ENCODE measurements around the gene AAGAB. TPM values are rescaled to one million over a fixed set of nuclear protein-coding genes. Genes with fewer than 3 reads are reported as not detected.

AAGAB gene
- total RNA-seq, 1 experiment from 2014 or later: 56.5 TPM

DNA sequence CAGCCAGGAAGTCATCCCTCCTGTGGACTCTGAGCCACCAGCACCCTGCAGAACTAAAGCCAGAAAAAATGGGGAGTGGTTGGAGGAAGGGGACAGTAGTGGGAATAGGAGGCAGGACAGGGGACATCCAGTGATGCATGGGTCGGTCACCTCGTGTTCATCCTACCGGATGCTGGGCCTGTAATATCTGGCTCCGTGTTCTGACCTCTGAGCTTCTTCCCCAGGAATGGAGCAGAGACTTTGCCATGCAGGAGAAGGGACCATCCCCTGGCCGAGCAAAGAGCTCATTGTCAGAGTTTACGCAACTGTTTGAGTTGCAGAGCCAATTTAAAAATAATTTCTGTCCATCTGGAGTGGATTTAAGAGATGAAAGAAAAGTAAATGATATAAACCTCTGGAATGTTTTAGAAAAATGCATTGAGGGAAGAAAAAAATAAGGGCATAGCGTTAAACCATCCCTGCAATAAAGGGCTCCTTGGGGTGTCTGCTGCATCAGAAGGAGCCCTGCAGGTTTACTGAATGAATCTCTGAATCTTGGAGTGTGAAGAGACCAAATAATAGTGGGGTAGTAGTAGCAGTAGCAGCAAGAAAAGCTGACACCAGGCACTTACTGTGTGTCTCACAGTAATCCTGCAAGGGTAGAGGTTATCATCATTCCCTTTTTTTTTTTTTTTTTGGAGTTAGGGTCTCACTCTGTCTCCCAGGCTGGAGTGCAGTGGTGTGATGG lies 70.9 kb downstream of the AAGAB start:
- Histone ChIP-seq H3K27ac (no peak overlapping the region), H3K4me3 (no peak overlapping the region), H3K4me2 (no peak overlapping the region), H4K20me1 (ENCODE audit: insufficient read depth) (no peaks in the 10 kb centered on the region), H3K9me2 (ENCODE audit: insufficient read depth) (no peaks in the 10 kb centered on the region), H2AFZ (no peak overlapping the region), H3K4me1 (replicated peaks; ENCODE audit: insufficient read depth) (peaks cover 9% of the 10 kb centered on the region; the same call in 1 of the 2 replicates), H3K79me2 (ENCODE audit: low read depth) (peaks cover 23% of the 10 kb centered on the region), H3K9me3 (ENCODE audit: insufficient read depth, low read depth) (no peaks in the 10 kb centered on the region), H3F3A (ENCODE audit: insufficient read depth, low read depth) (peaks cover 23% of the 10 kb centered on the region), H3K27me3 (ENCODE audit: insufficient read depth, low read depth) (no peaks in the 10 kb centered on the region), H3K36me3 (ENCODE audit: low read depth) (peaks cover 34% of the 10 kb centered on the region)
- ChIA-PET CTCF (no interaction called here), POLR2A (ENCODE audit: unreplicated experiment) (no interaction called here)
- DNase-seq: no peak
- no peak for TF ChIP-seq EZH2 (IDR thresholded peaks at IDR 0.05; ENCODE audit: low read depth)
- TF ChIP-seq, protein P1, sequence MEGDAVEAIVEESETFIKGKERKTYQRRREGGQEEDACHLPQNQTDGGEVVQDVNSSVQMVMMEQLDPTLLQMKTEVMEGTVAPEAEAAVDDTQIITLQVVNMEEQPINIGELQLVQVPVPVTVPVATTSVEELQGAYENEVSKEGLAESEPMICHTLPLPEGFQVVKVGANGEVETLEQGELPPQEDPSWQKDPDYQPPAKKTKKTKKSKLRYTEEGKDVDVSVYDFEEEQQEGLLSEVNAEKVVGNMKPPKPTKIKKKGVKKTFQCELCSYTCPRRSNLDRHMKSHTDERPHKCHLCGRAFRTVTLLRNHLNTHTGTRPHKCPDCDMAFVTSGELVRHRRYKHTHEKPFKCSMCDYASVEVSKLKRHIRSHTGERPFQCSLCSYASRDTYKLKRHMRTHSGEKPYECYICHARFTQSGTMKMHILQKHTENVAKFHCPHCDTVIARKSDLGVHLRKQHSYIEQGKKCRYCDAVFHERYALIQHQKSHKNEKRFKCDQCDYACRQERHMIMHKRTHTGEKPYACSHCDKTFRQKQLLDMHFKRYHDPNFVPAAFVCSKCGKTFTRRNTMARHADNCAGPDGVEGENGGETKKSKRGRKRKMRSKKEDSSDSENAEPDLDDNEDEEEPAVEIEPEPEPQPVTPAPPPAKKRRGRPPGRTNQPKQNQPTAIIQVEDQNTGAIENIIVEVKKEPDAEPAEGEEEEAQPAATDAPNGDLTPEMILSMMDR (conservative IDR thresholded peaks at IDR 0.05): no peak
- intact Hi-C loops (cut with micrococcal nuclease; ENCODE audit: unreplicated experiment): no loop called here
- BruUV-seq (replicated peaks): no TSS peak

DNA sequence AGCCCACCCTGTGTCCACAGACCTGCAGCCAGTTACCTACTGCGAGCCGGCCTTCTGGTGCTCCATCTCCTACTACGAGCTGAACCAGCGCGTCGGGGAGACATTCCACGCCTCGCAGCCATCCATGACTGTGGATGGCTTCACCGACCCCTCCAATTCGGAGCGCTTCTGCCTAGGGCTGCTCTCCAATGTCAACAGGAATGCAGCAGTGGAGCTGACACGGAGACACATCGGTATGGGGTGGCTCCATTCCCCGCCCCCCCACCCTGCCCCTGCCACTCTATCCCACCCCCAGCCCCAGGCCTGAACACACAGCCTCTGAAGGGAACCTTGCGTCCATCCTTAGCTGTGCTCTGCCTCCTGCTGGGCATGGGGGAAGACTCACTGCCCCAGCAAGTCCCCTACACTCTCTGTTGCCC lies 73.2 kb downstream of the AAGAB start:
- Histone ChIP-seq H4K20me1 (ENCODE audit: insufficient read depth) (no peaks in the 10 kb centered on the region), H3K4me1 (replicated peaks; ENCODE audit: insufficient read depth) (peaks cover 24% of the 10 kb centered on the region), H3F3A (ENCODE audit: insufficient read depth, low read depth) (peaks cover 42% of the 10 kb centered on the region), H3K4me3 (no peak overlapping the region), H2AFZ (no peak overlapping the region), H3K27ac (no peak overlapping the region), H3K36me3 (ENCODE audit: low read depth) (peaks cover 21% of the 10 kb centered on the region), H3K27me3 (ENCODE audit: insufficient read depth, low read depth) (no peaks in the 10 kb centered on the region), H3K4me2 (no peak overlapping the region), H3K79me2 (ENCODE audit: low read depth) (peaks cover 41% of the 10 kb centered on the region), H3K9me2 (ENCODE audit: insufficient read depth) (no peaks in the 10 kb centered on the region), H3K9me3 (ENCODE audit: insufficient read depth, low read depth) (no peaks in the 10 kb centered on the region)
- DNase-seq: no peak
- TF ChIP-seq EZH2 (IDR thresholded peaks at IDR 0.05; ENCODE audit: low read depth): no peak
- TF ChIP-seq, protein P1 (conservative IDR thresholded peaks at IDR 0.05): no peak
- ChIA-PET POLR2A (ENCODE audit: unreplicated experiment) (no interaction called here), CTCF (no interaction called here)
- BruUV-seq (replicated peaks): no TSS peak
- intact Hi-C loops (cut with micrococcal nuclease; ENCODE audit: unreplicated experiment): no loop called here

DNA sequence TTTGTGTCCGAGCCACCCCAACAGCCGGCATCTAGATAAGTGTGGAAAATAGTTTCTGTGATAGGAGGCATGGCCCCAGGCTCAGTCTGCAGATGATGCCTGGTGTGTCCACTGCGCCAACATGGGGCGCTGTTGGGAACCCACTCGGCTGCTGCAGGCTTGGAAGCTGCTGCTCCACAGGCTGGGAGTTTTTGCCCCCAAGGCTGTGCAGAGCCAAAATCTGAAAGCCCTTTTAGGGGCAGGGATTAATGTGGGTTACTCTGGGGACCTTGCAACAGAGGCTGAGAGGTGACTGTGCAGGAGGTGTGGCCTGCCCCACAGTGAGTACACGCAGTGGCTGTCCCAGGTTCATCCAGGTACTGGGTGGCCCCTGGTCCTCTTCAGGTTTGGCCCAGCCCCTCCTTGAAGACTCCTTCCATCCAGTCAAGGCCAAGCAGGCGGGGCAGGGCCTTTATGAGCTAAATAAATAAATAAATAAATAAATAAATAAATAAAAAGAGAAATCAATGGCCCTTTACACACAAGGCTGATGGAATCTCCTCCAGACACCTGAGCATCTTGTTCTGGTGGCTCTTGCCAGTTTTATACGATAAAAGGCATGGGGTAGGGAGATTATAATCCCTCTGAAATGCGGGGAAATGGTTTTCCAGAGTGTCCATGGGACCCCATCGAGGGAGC lies 73.8 kb downstream of the AAGAB start:
- Histone ChIP-seq H2AFZ (no peak overlapping the region), H3K9me2 (ENCODE audit: insufficient read depth) (no peaks in the 10 kb centered on the region), H3K27ac (no peak overlapping the region), H3K36me3 (ENCODE audit: low read depth) (peaks cover 21% of the 10 kb centered on the region), H3K79me2 (ENCODE audit: low read depth) (peaks cover 46% of the 10 kb centered on the region), H3K4me1 (replicated peaks; ENCODE audit: insufficient read depth) (peaks cover 28% of the 10 kb centered on the region), H3K9me3 (ENCODE audit: insufficient read depth, low read depth) (no peaks in the 10 kb centered on the region), H3K27me3 (ENCODE audit: insufficient read depth, low read depth) (no peaks in the 10 kb centered on the region), H3K4me2 (no peak overlapping the region), H4K20me1 (ENCODE audit: insufficient read depth) (no peaks in the 10 kb centered on the region), H3K4me3 (no peak overlapping the region), H3F3A (ENCODE audit: insufficient read depth, low read depth) (peaks cover 47% of the 10 kb centered on the region)
- DNase-seq: no peak
- CTCF ChIA-PET: no interaction called here
- intact Hi-C loops (cut with micrococcal nuclease; ENCODE audit: unreplicated experiment): no loop called here
- TF ChIP-seq, protein P1 (conservative IDR thresholded peaks at IDR 0.05): no peak
- TF ChIP-seq EZH2 (IDR thresholded peaks at IDR 0.05; ENCODE audit: low read depth): no peak
- BruUV-seq (replicated peaks): no TSS peak
- POLR2A ChIA-PET (ENCODE audit: unreplicated experiment): no interaction called here

All from PC-9 (cell line).